ENCODE measurements around the gene TNFRSF1B. TPM values are rescaled to one million over a fixed set of nuclear protein-coding genes. Genes with fewer than 3 reads are reported as not detected.

Gene TNFRSF1B
- total RNA-seq, 1 experiment from 2014 or later = 1.3 TPM

DNA sequence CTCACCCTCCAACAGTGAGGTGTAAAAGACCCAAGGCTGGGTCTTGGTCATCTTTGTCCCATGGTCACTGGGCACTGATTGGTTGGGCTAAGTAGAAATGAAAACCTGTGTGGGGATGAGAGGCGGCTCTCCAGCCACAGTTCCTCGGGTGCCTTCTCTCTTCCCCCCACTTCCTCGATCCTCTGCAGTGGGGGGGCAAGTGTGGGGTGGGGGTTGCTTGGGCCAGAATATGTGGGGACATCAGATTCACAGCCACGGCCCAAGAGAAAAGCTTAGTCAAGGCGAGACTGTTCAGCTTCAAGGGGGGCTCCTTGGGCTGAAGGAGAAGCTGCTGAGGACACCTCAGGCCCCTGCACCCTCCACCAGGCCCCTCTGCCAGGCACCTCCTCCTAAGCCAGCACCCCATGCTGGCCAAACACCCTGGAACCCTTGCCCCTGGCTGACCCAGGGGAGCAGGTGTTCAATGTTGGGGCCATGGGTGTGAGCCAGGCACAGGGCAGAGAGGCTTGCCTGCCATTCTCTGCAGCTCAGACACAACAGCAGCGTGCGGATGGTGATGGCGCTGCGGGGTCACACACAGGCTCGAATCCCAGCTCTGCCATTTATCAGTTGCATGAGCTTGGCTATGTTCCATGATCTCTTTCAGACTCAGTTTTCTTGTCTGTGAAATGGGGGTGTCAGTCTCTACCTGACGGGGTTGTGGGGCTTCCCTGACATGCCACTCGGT is 21.0 kb upstream of the TNFRSF1B start:
- intact Hi-C loops (cut with micrococcal nuclease; ENCODE audit: unreplicated experiment) = no loop called here
- Mint-ChIP-seq H3K27me3 (ENCODE audit: unreplicated experiment) (no peaks in the 10 kb centered on the region), H3K36me3 (ENCODE audit: insufficient read depth, unreplicated experiment) (no peaks in the 10 kb centered on the region), H3K4me1 (ENCODE audit: low read depth, unreplicated experiment) (peaks cover 16% of the 10 kb centered on the region), H3K4me3 (ENCODE audit: low read depth, unreplicated experiment) (no peak overlapping the region), H3K27ac (ENCODE audit: unreplicated experiment) (no peak overlapping the region), H3K9me3 (ENCODE audit: low read depth, unreplicated experiment) (no peaks in the 10 kb centered on the region)
- DNase-seq = no peak
- no TSS peak for BruUV-seq (replicated peaks)
- TF ChIP-seq, protein P1, sequence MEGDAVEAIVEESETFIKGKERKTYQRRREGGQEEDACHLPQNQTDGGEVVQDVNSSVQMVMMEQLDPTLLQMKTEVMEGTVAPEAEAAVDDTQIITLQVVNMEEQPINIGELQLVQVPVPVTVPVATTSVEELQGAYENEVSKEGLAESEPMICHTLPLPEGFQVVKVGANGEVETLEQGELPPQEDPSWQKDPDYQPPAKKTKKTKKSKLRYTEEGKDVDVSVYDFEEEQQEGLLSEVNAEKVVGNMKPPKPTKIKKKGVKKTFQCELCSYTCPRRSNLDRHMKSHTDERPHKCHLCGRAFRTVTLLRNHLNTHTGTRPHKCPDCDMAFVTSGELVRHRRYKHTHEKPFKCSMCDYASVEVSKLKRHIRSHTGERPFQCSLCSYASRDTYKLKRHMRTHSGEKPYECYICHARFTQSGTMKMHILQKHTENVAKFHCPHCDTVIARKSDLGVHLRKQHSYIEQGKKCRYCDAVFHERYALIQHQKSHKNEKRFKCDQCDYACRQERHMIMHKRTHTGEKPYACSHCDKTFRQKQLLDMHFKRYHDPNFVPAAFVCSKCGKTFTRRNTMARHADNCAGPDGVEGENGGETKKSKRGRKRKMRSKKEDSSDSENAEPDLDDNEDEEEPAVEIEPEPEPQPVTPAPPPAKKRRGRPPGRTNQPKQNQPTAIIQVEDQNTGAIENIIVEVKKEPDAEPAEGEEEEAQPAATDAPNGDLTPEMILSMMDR (IDR thresholded peaks at IDR 0.05; ENCODE audit: unreplicated experiment) = no peak
- CTCF ChIA-PET = no interaction called here

- TF ChIP-seq, protein P1 (IDR thresholded peaks at IDR 0.05; ENCODE audit: unreplicated experiment) = no peak
- intact Hi-C loops (cut with micrococcal nuclease; ENCODE audit: unreplicated experiment) = no loop called here
- H3K9me3 Mint-ChIP-seq (ENCODE audit: low read depth, unreplicated experiment) = no peaks in the 10 kb centered on the region
- CTCF ChIA-PET = interaction anchor here (1.2 kb wide), 1 partner anchor 22 kb away, joined by 3 read pairs; no protein-coding TSS in a partner anchor
- no TSS peak for BruUV-seq (replicated peaks)
- no peak overlapping the region for H3K27ac Mint-ChIP-seq (ENCODE audit: unreplicated experiment)
- H3K4me3 Mint-ChIP-seq (ENCODE audit: low read depth, unreplicated experiment) = no peak overlapping the region
- H3K27me3 Mint-ChIP-seq (ENCODE audit: unreplicated experiment) = no peaks in the 10 kb centered on the region
- H3K36me3 Mint-ChIP-seq (ENCODE audit: insufficient read depth, unreplicated experiment) = no peaks in the 10 kb centered on the region
- H3K4me1 Mint-ChIP-seq (ENCODE audit: low read depth, unreplicated experiment) = peaks cover 16% of the 10 kb centered on the region
- no peak for DNase-seq
Measured at GRCh38 chr1:12146343-12147112, 20.3 kb upstream of the TNFRSF1B start.

DNA sequence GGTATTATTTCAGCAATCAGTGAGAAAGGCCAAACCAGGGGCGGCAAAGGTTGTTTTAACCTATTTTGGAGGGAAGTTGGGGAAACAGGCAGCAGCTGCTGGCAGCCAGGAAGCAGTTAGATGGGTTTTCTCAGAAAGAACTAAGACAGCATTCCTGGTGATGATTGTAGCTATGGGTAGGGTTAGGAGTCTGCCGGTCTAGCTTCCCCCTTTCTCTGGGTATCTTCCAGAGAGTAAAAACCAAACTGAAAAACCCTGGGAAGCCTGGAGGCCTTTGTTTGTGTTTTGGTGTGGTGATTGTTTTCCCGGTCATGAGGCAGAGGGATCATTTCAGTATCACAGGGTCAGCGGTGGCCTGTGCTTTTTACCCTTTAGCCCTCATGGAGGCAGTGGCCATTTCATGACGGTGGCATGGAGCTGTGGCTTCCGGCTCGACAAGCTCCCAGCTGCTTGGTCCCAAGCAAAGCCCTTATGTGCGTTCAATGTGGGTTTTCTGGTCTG is 19.5 kb upstream of the TNFRSF1B start:
- no TSS peak for BruUV-seq (replicated peaks)

More for the DNA sequence above, 19.5 kb upstream of the TNFRSF1B start:
- no peak overlapping the region for H3K4me3 Mint-ChIP-seq (ENCODE audit: low read depth, unreplicated experiment)
- H3K4me1 Mint-ChIP-seq (ENCODE audit: low read depth, unreplicated experiment) = peaks cover 16% of the 10 kb centered on the region
- CTCF ChIA-PET = interaction anchor here (1.2 kb wide), 1 partner anchor 23 kb away, joined by 3 read pairs; no protein-coding TSS in a partner anchor
- intact Hi-C loops (cut with micrococcal nuclease; ENCODE audit: unreplicated experiment) = no loop called here
- H3K27me3 Mint-ChIP-seq (ENCODE audit: unreplicated experiment) = no peaks in the 10 kb centered on the region
- no peaks in the 10 kb centered on the region for H3K9me3 Mint-ChIP-seq (ENCODE audit: low read depth, unreplicated experiment)
- no peak overlapping the region for H3K27ac Mint-ChIP-seq (ENCODE audit: unreplicated experiment)
- DNase-seq = no peak
- TF ChIP-seq, protein P1 (IDR thresholded peaks at IDR 0.05; ENCODE audit: unreplicated experiment) = no peak
- no peaks in the 10 kb centered on the region for H3K36me3 Mint-ChIP-seq (ENCODE audit: insufficient read depth, unreplicated experiment)

All from Calu3 (cell line).